CD4-positive, alpha-beta memory T cell (primary cell): ENCODE results near the gene ZKSCAN1. TPM values are rescaled to one million over a fixed set of nuclear protein-coding genes. Genes with fewer than 3 reads are reported as not detected.
A peak's percentile ranks its signal among the peaks of the same experiment; 100 is the strongest.

Experiments
- CTCF ChIA-PET: fragments of 350-600 bp; sonication (Branson Sonifier 250); formaldehyde crosslinking; loops from one replicate; lab custom pipeline; 2021; ENCODE audit warnings: inconsistent platforms; ENCODE audit not compliant: partially characterized antibody; lab: Charles Lee
- POLR2A ChIA-PET: fragments of 350-600 bp; sonication (Branson Sonifier 250); formaldehyde crosslinking; loops from one replicate; lab custom pipeline; 2021; ENCODE audit not compliant: partially characterized antibody; lab: Charles Lee
- DNase-seq, 5 donors: peaks; one replicate each; pipeline versions ENCODE4 v3.0.0 to v3.0.0-alpha.2; 2020 to 2022; ENCODE audit warnings: mixed read lengths in 1 of 5
- H3K27ac ChIP-seq: one replicate; pipeline ENCODE4 v1.7.0; 2013; ENCODE audit warnings: low read depth, low read length
- H3K27me3 ChIP-seq: 2 replicates; pipeline ENCODE4 v1.7.0; 2013; ENCODE audit warnings: mild to moderate bottlenecking, low read length, moderate library complexity; ENCODE audit not compliant: insufficient read depth
- H3K36me3 ChIP-seq: 2 replicates; pipeline ENCODE4 v1.7.0; 2013; ENCODE audit warnings: mild to moderate bottlenecking, low read length, moderate library complexity; ENCODE audit not compliant: insufficient read depth
- H3K4me1 ChIP-seq: 2 replicates; pipeline ENCODE4 v1.7.0; 2013; ENCODE audit warnings: mild to moderate bottlenecking, low read length, moderate library complexity; ENCODE audit not compliant: insufficient read depth
- H3K4me3 ChIP-seq, 2 donors: one replicate each; pipeline ENCODE4 v1.7.0; 2013; ENCODE audit warnings: low read length in 2 of 2, mild to moderate bottlenecking in 1 of 2
- H3K9me3 ChIP-seq, 2 donors: one replicate each; pipeline ENCODE4 v1.7.0; 2013; ENCODE audit warnings: low read length in 2 of 2, control low read depth in 1 of 2; ENCODE audit not compliant: control insufficient read depth in 1 of 2
- H3K27ac Mint-ChIP-seq, 7 donors: one replicate each; pipeline ENCODE4 v1.8.0; 2020 to 2021; ENCODE audit warnings: mixed read lengths in 7 of 7, mild to moderate bottlenecking in 6 of 7, inconsistent platforms in 3 of 7, moderate library complexity in 3 of 7
- H3K27me3 Mint-ChIP-seq, 2 donors: one replicate each; pipeline ENCODE4 v1.8.0; 2020 to 2021; ENCODE audit warnings: mixed read lengths in 2 of 2
- H3K36me3 Mint-ChIP-seq, 2 donors: one replicate each; pipeline ENCODE4 v1.8.0; 2020 to 2021; ENCODE audit warnings: mixed read lengths in 2 of 2, inconsistent platforms in 1 of 2, mild to moderate bottlenecking in 1 of 2
- H3K4me1 Mint-ChIP-seq, 4 donors: one replicate each; pipeline ENCODE4 v1.8.0; 2020 to 2021; ENCODE audit warnings: mixed read lengths in 4 of 4, mild to moderate bottlenecking in 1 of 4
- H3K4me3 Mint-ChIP-seq, 8 donors: one replicate each; pipeline ENCODE4 v1.8.0; 2020 to 2021; ENCODE audit warnings: mixed read lengths in 8 of 8, mild to moderate bottlenecking in 7 of 8, moderate library complexity in 6 of 8, inconsistent platforms in 3 of 8
- H3K9me3 Mint-ChIP-seq, 8 donors: one replicate each; pipeline ENCODE4 v1.8.0; 2020 to 2021; ENCODE audit warnings: mixed read lengths in 8 of 8, mild to moderate bottlenecking in 5 of 8, inconsistent platforms in 3 of 8, moderate library complexity in 1 of 8
- intact Hi-C: fragments of 100-400 bp; cut with micrococcal nuclease; formaldehyde crosslinking; loops from one replicate; pipeline ENCODE4 v1.15.1; 2023
- polyA plus RNA-seq, 2 donors: library from polyadenylated mRNA; unstranded; fragments of 300-500 nt; fragmentation: Illumina TruSeq; gene quantifications; one replicate each; pipeline ENCODE4 v1.2.3, GENCODE V29; 2021
- total RNA-seq, 2 experiments: library from RNA; stranded (reverse); gene quantifications; one replicate each; pipeline ENCODE4 v1.2.3, GENCODE V29; 2021

Gene ZKSCAN1
- total and polyA plus RNA-seq, 4 experiments from 2014 or later = 25.0 to 101 (median 70.9) TPM

DNA sequence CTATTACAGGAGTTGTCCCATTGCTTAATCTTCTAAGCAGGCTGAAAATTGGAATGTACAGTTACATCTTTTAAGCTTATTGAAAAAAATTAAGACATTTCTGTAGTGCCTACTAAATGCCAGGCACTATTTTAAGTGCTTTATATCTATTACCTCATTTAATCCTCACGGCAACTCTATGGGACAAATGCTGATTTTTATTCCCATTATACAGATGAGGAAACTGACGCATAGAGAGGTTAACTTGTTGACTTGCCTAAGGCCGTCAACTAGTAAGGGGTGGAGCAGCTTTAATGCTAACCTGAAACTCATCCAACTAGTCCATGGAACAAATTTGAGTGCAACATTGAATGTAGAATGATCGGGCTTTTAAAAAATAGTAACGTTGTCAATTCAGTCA, 2.5 kb downstream of the ZKSCAN1 start:
- Histone ChIP-seq H3K27ac (no peak overlapping the region), H3K27me3 (no peaks in the 10 kb centered on the region), H3K9me3 (no peaks in the 10 kb centered on the region), H3K4me3 (no peak overlapping the region), H3K36me3 (no peaks in the 10 kb centered on the region), H3K4me1 (peaks cover 43% of the 10 kb centered on the region)
- Mint-ChIP-seq H3K27me3 (no peaks in the 10 kb centered on the region), H3K27ac (peak overlapping the region in 5 of 7 donors; percentile 39 to 95 (median 68)), H3K4me3 (peak overlapping the region in 3 of 8 donors; percentile 4 to 56 (median 21)), H3K36me3 (peaks cover 3 to 38% of the 10 kb centered on the region in 2 donors), H3K9me3 (no peaks in the 10 kb centered on the region), H3K4me1 (peaks cover 30 to 63% (median 46%) of the 10 kb centered on the region in 4 donors)
- no peak for DNase-seq
- ChIA-PET POLR2A (interaction anchor here (0.6 kb wide), 1 partner anchor 9 kb away, joined by 3 read pairs; no protein-coding TSS in a partner anchor), CTCF (interaction anchor here (0.7 to 3.0 kb wide), 2 partner anchors 10 to 27 kb away, joined by 3 to 12 read pairs; no protein-coding TSS in a partner anchor)
- intact Hi-C loops = no loop called here

DNA sequence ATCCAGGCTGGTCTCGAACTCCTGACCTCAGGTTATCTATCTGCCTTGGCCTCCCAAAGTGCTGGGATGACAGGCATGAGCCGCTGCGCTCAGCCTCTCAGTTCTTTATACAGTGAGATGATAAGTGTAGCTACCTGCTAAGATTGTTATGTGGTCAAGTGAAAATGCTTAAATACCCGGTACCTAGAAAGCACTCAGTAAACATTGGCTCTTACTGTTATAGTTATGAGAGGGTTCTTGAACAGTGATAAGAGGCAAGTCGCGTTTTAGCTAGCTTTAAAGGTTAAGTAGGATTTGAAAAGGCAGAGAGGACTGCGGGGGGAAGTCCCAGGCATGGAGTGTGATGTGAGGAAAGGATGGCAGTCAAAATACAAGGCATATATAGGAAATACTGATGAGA, 4.5 kb downstream of the ZKSCAN1 start:
- no peak overlapping the region for H3K4me3 ChIP-seq
- Mint-ChIP-seq H3K36me3 (peaks cover 17 to 56% of the 10 kb centered on the region in 2 donors), H3K4me1 (peaks cover 28 to 55% (median 43%) of the 10 kb centered on the region in 4 donors), H3K4me3 (peak overlapping the region in 1 of 8 donors; percentile 39), H3K27ac (peak overlapping the region in 6 of 7 donors; percentile 5 to 95 (median 55)), H3K9me3 (no peaks in the 10 kb centered on the region), H3K27me3 (no peaks in the 10 kb centered on the region)
- peaks cover 39% of the 10 kb centered on the region for H3K4me1 ChIP-seq
- POLR2A ChIA-PET = no interaction called here
- CTCF ChIA-PET = interaction anchor here (0.9 to 3.0 kb wide), 4 partner anchors 10 to 105 kb away, joined by 3 to 12 read pairs (median 4); no protein-coding TSS in a partner anchor
- H3K36me3 ChIP-seq = peaks cover 16% of the 10 kb centered on the region
- no peak overlapping the region for H3K27ac ChIP-seq
- no peak for DNase-seq
- H3K27me3 ChIP-seq = no peaks in the 10 kb centered on the region
- intact Hi-C loops = no loop called here
- H3K9me3 ChIP-seq = no peaks in the 10 kb centered on the region

DNA sequence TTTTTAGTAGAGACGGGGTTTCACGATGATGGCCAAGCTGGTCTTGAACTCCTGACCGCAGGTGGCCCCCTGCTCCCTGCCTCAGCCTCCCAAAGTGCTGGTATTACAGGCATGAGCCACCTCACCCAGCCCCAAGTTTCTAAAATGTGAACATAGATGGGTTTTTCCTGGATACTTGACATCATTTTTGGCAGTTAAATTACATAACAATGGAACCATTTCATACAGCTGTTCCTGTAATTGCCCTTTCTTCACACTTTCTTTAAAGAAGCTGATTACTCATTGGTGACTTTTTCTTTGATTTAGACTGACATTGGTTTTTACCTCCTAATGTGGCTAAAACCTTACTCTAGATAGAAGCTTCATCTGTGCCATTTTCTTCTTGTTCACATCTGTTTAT, 5.9 kb downstream of the ZKSCAN1 start:
- no peaks in the 10 kb centered on the region for H3K27me3 Mint-ChIP-seq
- Histone ChIP-seq H3K4me1 (peaks cover 30% of the 10 kb centered on the region), H3K36me3 (peaks cover 24% of the 10 kb centered on the region), H3K27ac (no peak overlapping the region), H3K27me3 (no peaks in the 10 kb centered on the region), H3K9me3 (no peaks in the 10 kb centered on the region), H3K4me3 (no peak overlapping the region)
- no peak for DNase-seq
- H3K27ac Mint-ChIP-seq = peak overlapping the region in 1 of 7 donors; percentile 61
- intact Hi-C loops = no loop called here
- H3K9me3 Mint-ChIP-seq = no peaks in the 10 kb centered on the region
- CTCF ChIA-PET = interaction anchor here (0.6 to 1.5 kb wide), 6 partner anchors 23 to 378 kb away, joined by 3 to 9 read pairs (median 4); no protein-coding TSS in a partner anchor
- POLR2A ChIA-PET = interaction anchor here (0.8 to 1.1 kb wide), 2 partner anchors 61 to 105 kb away, joined by 3 read pairs; partner anchors contain the start of gene MBLAC1
- peaks cover 25 to 59% of the 10 kb centered on the region in 2 donors for H3K36me3 Mint-ChIP-seq
- H3K4me3 Mint-ChIP-seq = no peak overlapping the region
- peaks cover 20 to 46% (median 33%) of the 10 kb centered on the region in 4 donors for H3K4me1 Mint-ChIP-seq

DNA sequence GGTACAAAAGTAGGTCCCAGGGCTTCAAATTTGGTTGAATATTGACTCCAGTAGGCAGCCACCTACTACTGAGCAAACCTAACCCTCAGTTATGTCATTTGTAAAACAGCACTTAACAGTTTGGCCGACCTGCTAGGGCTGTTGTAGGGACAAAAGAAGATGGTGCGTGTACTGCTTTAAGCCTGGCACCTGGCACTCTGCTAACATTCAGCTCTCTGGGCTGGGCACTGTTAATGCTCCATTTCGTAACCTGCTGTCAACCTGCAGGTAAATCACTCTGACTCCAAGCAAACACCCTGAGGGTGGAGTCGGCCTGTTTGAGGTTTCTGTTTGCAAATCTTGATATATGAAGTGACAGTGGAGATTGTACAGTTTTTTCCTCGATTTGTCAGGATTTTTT, 7.2 kb downstream of the ZKSCAN1 start:
- no peaks in the 10 kb centered on the region for H3K9me3 ChIP-seq
- H3K4me3 ChIP-seq = no peak overlapping the region
- H3K27ac ChIP-seq = no peak overlapping the region
- no peak overlapping the region for H3K27ac Mint-ChIP-seq
- H3K4me1 ChIP-seq = peaks cover 17% of the 10 kb centered on the region
- no peak for DNase-seq
- peaks cover 29% of the 10 kb centered on the region for H3K36me3 ChIP-seq
- H3K4me1 Mint-ChIP-seq = peaks cover 14 to 34% (median 23%) of the 10 kb centered on the region in 4 donors
- H3K4me3 Mint-ChIP-seq = no peak overlapping the region
- no peaks in the 10 kb centered on the region for H3K9me3 Mint-ChIP-seq
- peaks cover 25 to 54% of the 10 kb centered on the region in 2 donors for H3K36me3 Mint-ChIP-seq
- H3K27me3 Mint-ChIP-seq = no peaks in the 10 kb centered on the region
- no peaks in the 10 kb centered on the region for H3K27me3 ChIP-seq
- POLR2A ChIA-PET = interaction anchor here (0.7 kb wide), 1 partner anchor 9 kb away, joined by 3 read pairs; no protein-coding TSS in a partner anchor
- CTCF ChIA-PET = no interaction called here
- intact Hi-C loops = no loop called here

DNA sequence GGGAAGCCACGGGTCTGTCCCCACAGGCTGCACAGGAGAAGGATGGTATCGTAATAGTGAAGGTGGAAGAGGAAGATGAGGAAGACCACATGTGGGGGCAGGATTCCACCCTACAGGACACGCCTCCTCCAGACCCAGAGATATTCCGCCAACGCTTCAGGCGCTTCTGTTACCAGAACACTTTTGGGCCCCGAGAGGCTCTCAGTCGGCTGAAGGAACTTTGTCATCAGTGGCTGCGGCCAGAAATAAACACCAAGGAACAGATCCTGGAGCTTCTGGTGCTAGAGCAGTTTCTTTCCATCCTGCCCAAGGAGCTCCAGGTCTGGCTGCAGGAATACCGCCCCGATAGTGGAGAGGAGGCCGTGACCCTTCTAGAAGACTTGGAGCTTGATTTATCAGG, 8.1 kb downstream of the ZKSCAN1 start:
- Histone ChIP-seq H3K27ac (no peak overlapping the region), H3K27me3 (no peaks in the 10 kb centered on the region), H3K36me3 (peaks cover 32% of the 10 kb centered on the region), H3K4me1 (peaks cover 11% of the 10 kb centered on the region), H3K9me3 (no peaks in the 10 kb centered on the region), H3K4me3 (no peak overlapping the region)
- ChIA-PET CTCF (interaction anchor here (1.2 kb wide), 1 partner anchor 9 kb away, joined by 3 read pairs; no protein-coding TSS in a partner anchor), POLR2A (no interaction called here)
- H3K27ac Mint-ChIP-seq = peak overlapping the region in 1 of 7 donors; percentile 89
- no peaks in the 10 kb centered on the region for H3K27me3 Mint-ChIP-seq
- H3K9me3 Mint-ChIP-seq = no peaks in the 10 kb centered on the region
- no peak for DNase-seq
- no peak overlapping the region for H3K4me3 Mint-ChIP-seq
- peaks cover 25 to 52% of the 10 kb centered on the region in 2 donors for H3K36me3 Mint-ChIP-seq
- H3K4me1 Mint-ChIP-seq = peaks cover 11 to 25% (median 18%) of the 10 kb centered on the region in 4 donors
- intact Hi-C loops = no loop called here

DNA sequence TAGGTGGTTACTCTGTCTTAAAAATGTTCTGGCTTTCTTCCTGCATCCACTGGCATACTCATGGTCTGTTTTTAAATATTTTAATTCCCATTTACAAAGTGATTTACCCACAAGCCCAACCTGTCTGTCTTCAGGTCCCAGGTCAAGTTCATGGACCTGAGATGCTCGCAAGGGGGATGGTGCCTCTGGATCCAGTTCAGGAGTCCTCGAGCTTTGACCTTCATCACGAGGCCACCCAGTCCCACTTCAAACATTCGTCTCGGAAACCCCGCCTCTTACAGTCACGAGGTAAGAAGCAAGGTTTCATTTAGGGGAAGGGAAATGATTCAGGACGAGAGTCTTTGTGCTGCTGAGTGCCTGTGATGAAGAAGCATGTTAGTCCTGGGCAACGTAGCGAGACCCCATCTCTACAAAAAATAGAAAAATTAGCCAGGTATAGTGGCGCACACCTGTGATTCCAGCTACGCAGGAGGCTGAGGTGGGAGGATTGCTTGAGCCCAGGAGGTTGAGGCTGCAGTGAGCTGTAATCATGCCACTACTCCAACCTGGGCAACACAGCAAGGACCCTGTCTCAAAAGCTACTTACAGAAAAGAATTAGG, 8.7 kb downstream of the ZKSCAN1 start:
- no peak overlapping the region for H3K27ac ChIP-seq
- ChIA-PET CTCF (interaction anchor here (1.0 to 1.2 kb wide), 2 partner anchors 9 to 34 kb away, joined by 3 read pairs; no protein-coding TSS in a partner anchor), POLR2A (no interaction called here)
- H3K9me3 ChIP-seq = no peaks in the 10 kb centered on the region
- intact Hi-C loops = no loop called here
- H3K4me1 Mint-ChIP-seq = peaks cover 7 to 19% (median 13%) of the 10 kb centered on the region in 4 donors
- no peak overlapping the region for H3K27ac Mint-ChIP-seq
- H3K36me3 Mint-ChIP-seq = peaks cover 25 to 52% of the 10 kb centered on the region in 2 donors
- H3K4me1 ChIP-seq = peaks cover 7% of the 10 kb centered on the region
- no peak overlapping the region for H3K4me3 ChIP-seq
- no peak overlapping the region for H3K4me3 Mint-ChIP-seq
- H3K27me3 ChIP-seq = no peaks in the 10 kb centered on the region
- peaks cover 33% of the 10 kb centered on the region for H3K36me3 ChIP-seq
- H3K27me3 Mint-ChIP-seq = no peaks in the 10 kb centered on the region
- no peaks in the 10 kb centered on the region for H3K9me3 Mint-ChIP-seq
- DNase-seq = no peak

DNA sequence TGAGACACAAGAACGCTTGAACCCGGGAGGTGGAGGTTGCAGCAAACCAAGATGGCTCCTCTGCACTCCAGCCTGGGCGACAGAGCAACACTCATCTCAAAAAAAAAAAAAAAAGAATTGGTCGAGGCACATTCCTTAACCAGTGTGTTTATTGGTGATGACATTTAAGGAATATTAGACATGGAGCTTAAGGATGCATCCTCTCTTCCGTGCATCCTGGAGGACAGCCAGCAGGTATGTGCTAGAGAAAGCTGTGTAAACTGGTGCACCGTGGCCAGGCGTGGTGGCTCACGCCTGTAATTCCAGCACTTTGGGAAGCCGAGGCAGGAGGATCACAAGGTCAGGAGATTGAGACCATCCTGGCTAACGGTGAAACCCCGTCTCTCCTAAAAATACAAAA, 11.8 kb downstream of the ZKSCAN1 start:
- ChIA-PET CTCF (no interaction called here), POLR2A (interaction anchor here (0.7 to 1.3 kb wide), 3 partner anchors 10 to 327 kb away, joined by 3 read pairs; no protein-coding TSS in a partner anchor)
- DNase-seq = no peak
- Mint-ChIP-seq H3K36me3 (peaks cover 46 to 63% of the 10 kb centered on the region in 2 donors), H3K9me3 (no peaks in the 10 kb centered on the region), H3K27me3 (no peaks in the 10 kb centered on the region), H3K4me3 (no peak overlapping the region), H3K27ac (no peak overlapping the region), H3K4me1 (peaks cover 0 to 6% (median under 1%) of the 10 kb centered on the region in 4 donors)
- Histone ChIP-seq H3K36me3 (peaks cover 58% of the 10 kb centered on the region), H3K27ac (no peak overlapping the region), H3K27me3 (no peaks in the 10 kb centered on the region), H3K4me3 (no peak overlapping the region), H3K4me1 (no peaks in the 10 kb centered on the region), H3K9me3 (no peaks in the 10 kb centered on the region)
- intact Hi-C loops = no loop called here
